IMR-90 (cell line): ENCODE results near the gene NBEAL1. TPM values are rescaled to one million over a fixed set of nuclear protein-coding genes. Genes with fewer than 3 reads are reported as not detected.

ENCODE experiments used
- ATAC-seq: fragments of 200-7000 bp; cut with Tn5 transposase; 2 replicates; pipeline ENCODE4 v1.9.1; 2020; ENCODE audit warnings: low read depth, mild to moderate bottlenecking, moderate library complexity
- BruUV-seq: library from RNA; stranded (reverse); fragments of 400-500 nt; replicated peaks from 2 replicates; lab custom pipeline; 2021; lab: Mats Ljungman, UMichigan
- CTCF ChIA-PET: fragments of 300-600 bp; formaldehyde crosslinking; extraction: SDS; loops from one replicate; lab custom pipeline; 2021; ENCODE audit warnings: antibody characterized with exemption; lab: Yijun Ruan, JAX
- POLR2A ChIA-PET: fragments of 300-600 bp; sonication (Branson Sonifier 250); formaldehyde crosslinking; loops from one replicate; lab custom pipeline; 2022; ENCODE audit warnings: antibody characterized with exemption; ENCODE audit not compliant: unreplicated experiment; lab: Charles Lee
- DNase-seq: peaks from one replicate; pipeline ENCODE4 v3.0.0; 2013
- H2AFZ ChIP-seq: replicated peaks from 2 replicates; pipeline ENCODE3; 2013; ENCODE audit warnings: low read length, mild to moderate bottlenecking; ENCODE audit not compliant: poor library complexity
- H2AK5ac ChIP-seq: 2 replicates; pipeline ENCODE4 v1.6.1; 2013; ENCODE audit warnings: low read depth, low read length, inconsistent platforms
- H2AK9ac ChIP-seq: replicated peaks from 2 replicates; pipeline ENCODE3; 2013; ENCODE audit warnings: mild to moderate bottlenecking, low read depth, low read length, moderate library complexity; ENCODE audit not compliant: poor library complexity
- H2BK120ac ChIP-seq: 2 replicates; pipeline ENCODE4 v1.6.1; 2013; ENCODE audit warnings: low read depth, low read length, inconsistent platforms
- H2BK15ac ChIP-seq: 3 replicates; pipeline ENCODE4 v1.6.1; 2013; ENCODE audit warnings: low read depth, low read length, inconsistent platforms
- H2BK20ac ChIP-seq: 2 replicates; pipeline ENCODE4 v1.6.1; 2013; ENCODE audit warnings: low read depth, mild to moderate bottlenecking, inconsistent platforms, low read length, moderate library complexity
- H2BK5ac ChIP-seq: 2 replicates; pipeline ENCODE4 v1.6.1; 2013; ENCODE audit warnings: mild to moderate bottlenecking, low read depth, low read length, inconsistent platforms; ENCODE audit not compliant: poor library complexity, severe bottlenecking
- H3K14ac ChIP-seq: replicated peaks from 2 replicates; pipeline ENCODE4 v1.6.1; 2013; ENCODE audit warnings: low read depth, low read length, inconsistent platforms
- H3K18ac ChIP-seq: 2 replicates; pipeline ENCODE4 v1.6.1; 2013; ENCODE audit warnings: low read depth, low read length, control low read depth
- H3K23ac ChIP-seq: 2 replicates; pipeline ENCODE4 v1.6.1; 2013; ENCODE audit warnings: low read depth, low read length, inconsistent platforms
- H3K27ac ChIP-seq: 2 replicates; pipeline ENCODE4 v1.5.1; 2013; ENCODE audit warnings: mild to moderate bottlenecking, control low read depth, low read length; ENCODE audit not compliant: insufficient read depth
- H3K27me3 ChIP-seq: 2 replicates; pipeline ENCODE4 v1.6.1; 2013; ENCODE audit warnings: low read length; ENCODE audit not compliant: control insufficient read depth, insufficient read depth
- H3K36me3 ChIP-seq: 2 replicates; pipeline ENCODE4 v1.6.1; 2013; ENCODE audit warnings: low read length, mixed read lengths; ENCODE audit not compliant: control insufficient read depth, insufficient read depth
- H3K4ac ChIP-seq: 2 replicates; pipeline ENCODE4 v1.6.1; 2013; ENCODE audit warnings: low read depth, low read length, inconsistent platforms
- H3K4me1 ChIP-seq: 2 replicates; pipeline ENCODE4 v1.6.1; 2013; ENCODE audit warnings: low read length, mixed read lengths; ENCODE audit not compliant: control insufficient read depth, insufficient read depth
- H3K4me2 ChIP-seq: 2 replicates; pipeline ENCODE4 v1.6.1; 2013; ENCODE audit warnings: low read depth, mild to moderate bottlenecking, control low read depth, low read length, moderate library complexity
- H3K4me3 ChIP-seq: 2 replicates; pipeline ENCODE4 v1.5.1; 2013; ENCODE audit warnings: low read depth, mild to moderate bottlenecking, control low read depth, low read length, moderate library complexity; ENCODE audit not compliant: insufficient read depth
- H3K56ac ChIP-seq: 2 replicates; pipeline ENCODE4 v1.6.1; 2013; ENCODE audit warnings: low read length, inconsistent platforms; ENCODE audit not compliant: insufficient read depth; ENCODE audit errors: extremely low read depth
- H3K79me1 ChIP-seq, 2 experiments: 2 replicates each; pipeline ENCODE4 v1.6.1; 2013; ENCODE audit warnings: low read length in 2 of 2, inconsistent platforms in 1 of 2, low read depth in 1 of 2
- H3K9ac ChIP-seq: 2 replicates; pipeline ENCODE4 v1.6.1; 2013; ENCODE audit warnings: low read depth, low read length, control low read depth
- H3K9me1 ChIP-seq: 2 replicates; pipeline ENCODE4 v1.6.1; 2013; ENCODE audit warnings: low read length, inconsistent platforms; ENCODE audit not compliant: insufficient read depth
- H3K9me3 ChIP-seq: 2 replicates; pipeline ENCODE4 v1.6.1; 2013; ENCODE audit warnings: low read length; ENCODE audit not compliant: control insufficient read depth, insufficient read depth
- H4K20me1 ChIP-seq: 2 replicates; pipeline ENCODE4 v1.6.1; 2013; ENCODE audit warnings: low read length, inconsistent platforms; ENCODE audit not compliant: insufficient read depth
- H4K5ac ChIP-seq: 2 replicates; pipeline ENCODE4 v1.6.1; 2013; ENCODE audit warnings: mild to moderate bottlenecking, low read depth, low read length, control low read depth
- H4K8ac ChIP-seq, 2 experiments: 2 replicates each; pipeline ENCODE4 v1.6.1; 2013; ENCODE audit warnings: low read depth in 2 of 2, low read length in 2 of 2, control low read depth in 1 of 2, inconsistent platforms in 1 of 2
- H4K91ac ChIP-seq: 2 replicates; pipeline ENCODE4 v1.6.1; 2013; ENCODE audit warnings: low read depth, low read length, inconsistent platforms; ENCODE audit not compliant: insufficient read depth
- BHLHE40 ChIP-seq: fragments of 150-350 bp; IDR thresholded peaks from 2 replicates; pipeline ENCODE4 v1.6.1; 2016; ENCODE audit warnings: mild to moderate bottlenecking, low read depth, low read length
- FOS ChIP-seq: fragments of 150-350 bp; IDR thresholded peaks from 2 replicates; pipeline ENCODE4 v1.6.1; 2016; ENCODE audit warnings: low read depth, low read length
- RFX5 ChIP-seq: IDR thresholded peaks from 2 replicates; pipeline ENCODE4 v1.8.0; 2012; ENCODE audit warnings: low read depth, mild to moderate bottlenecking, low read length, moderate library complexity
- WGBS, 2 experiments: methylation state at CpG; one replicate each; pipeline versions ENCODE4 v1.1.5 to v1.1.7; 2013; ENCODE audit warnings: missing lambda C conversion rate in 2 of 2; ENCODE audit not compliant: insufficient read length in 1 of 2; ENCODE audit errors: extremely low coverage in 2 of 2; 5-methylcytosine and 5-hydroxymethylcytosine counted together
- dilution Hi-C: fragments of 300-500 bp; cut with HindIII; formaldehyde crosslinking; loops from one replicate; pipeline ENCODE4 v1.14.3; 2018; ENCODE audit warnings: low sequenced_read_pairs; ENCODE audit not compliant: unreplicated experiment
- in situ Hi-C: fragments of 300-500 bp; cut with MboI; formaldehyde crosslinking; loops from 3 replicates; pipeline ENCODE4 v1.14.3; 2019; ENCODE audit warnings: low sequenced_read_pairs, inconsistent platforms, mixed read lengths
- intact Hi-C: fragments of 100-400 bp; cut with micrococcal nuclease; formaldehyde crosslinking; loops from 2 replicates; pipeline ENCODE4 v1.10.0; 2022
- polyA plus RNA-seq, 3 experiments: library from polyadenylated mRNA; depleted of rRNA; stranded (reverse); fragments of >200 nt; gene quantifications; 2 replicates each; pipeline ENCODE4 v1.2.3, GENCODE V29; 2012; ENCODE audit warnings: low replicate concordance in 1 of 3
- total RNA-seq: library from RNA; depleted of rRNA; stranded (reverse); fragments of >200 nt; gene quantifications from 2 replicates; pipeline ENCODE4 v1.2.3, GENCODE V29; 2012

The NBEAL1 gene
- total and polyA plus RNA-seq, 2 of the 4 experiments (the other 2 are of a cell fraction), result 6.4 to 38.0 TPM

DNA sequence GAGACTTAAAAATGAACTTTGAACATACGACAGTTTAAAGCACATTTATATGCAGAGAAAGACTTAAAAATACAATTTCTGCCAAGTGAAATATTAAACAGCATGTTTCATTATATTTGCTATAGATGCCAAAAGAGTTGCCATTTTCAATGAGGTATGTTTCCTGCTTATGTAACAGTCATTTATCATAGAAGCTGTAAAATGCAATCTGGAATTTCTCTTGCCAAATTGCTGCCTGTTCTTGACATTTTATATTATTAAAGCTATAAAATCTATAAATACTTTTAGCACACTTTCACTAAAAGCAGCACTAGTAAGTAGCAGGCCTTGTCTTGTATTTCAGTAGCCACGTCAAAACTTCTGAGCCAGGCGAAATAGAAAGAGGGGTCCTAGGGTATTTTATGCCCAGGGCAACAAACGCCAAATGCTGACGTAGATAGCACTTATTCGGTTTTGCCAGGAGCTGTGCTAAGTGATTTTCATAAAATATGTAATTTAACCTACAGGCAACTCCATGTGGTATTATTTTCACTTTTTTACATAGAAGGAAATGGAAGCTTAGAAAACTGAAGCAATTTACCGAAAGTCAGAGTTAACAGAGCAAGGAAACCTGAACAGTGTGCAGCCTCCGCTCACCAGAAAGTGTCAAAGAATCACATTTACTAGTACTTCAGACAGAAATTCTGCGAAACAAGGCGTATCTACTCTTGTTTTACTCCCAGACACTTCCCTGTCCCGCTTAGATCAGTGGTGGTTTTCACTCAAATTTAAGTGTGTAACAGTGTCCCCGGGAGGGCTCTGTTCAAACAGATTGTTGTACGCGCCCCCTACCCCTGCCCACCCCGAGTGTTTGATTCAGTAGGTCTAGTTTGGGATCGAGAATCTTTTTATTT lies 222.9 kb downstream of the NBEAL1 start:
- BruUV-seq, result no TSS peak
- Histone ChIP-seq H3K56ac (no peak overlapping the region), H4K20me1 (no peaks in the 10 kb centered on the region), H3K9me3 (no peaks in the 10 kb centered on the region), H3K27me3 (no peaks in the 10 kb centered on the region), H3K27ac (no peak overlapping the region), H2BK20ac (no peak overlapping the region), H3K4me1 (peaks cover 3% of the 10 kb centered on the region; the same call in 1 of the 2 replicates), H3K14ac (no peak overlapping the region), H3K9me1 (0 out of 2 replicates have a peak, but pooled peaks cover 3% of the 10 kb centered on the region), H2BK120ac (no peak overlapping the region), H3K4me3 (no peak overlapping the region), H3K79me1 (peaks cover 23 to 41% of the 10 kb centered on the region in 2 experiments), H3K18ac (no peak overlapping the region), H3K9ac (no peak overlapping the region), H2AK9ac (peak overlapping the region; percentile 62), H3K4ac (no peak overlapping the region), H2BK15ac (no peak overlapping the region), H3K36me3 (no peaks in the 10 kb centered on the region), H3K23ac (0 out of 2 replicates have a peak overlapping the region, but pooled peaks have one; percentile 27), H3K4me2 (no peak overlapping the region), H2AK5ac (peak overlapping the region; percentile 51; the same call in 1 of the 2 replicates), H4K8ac (peak overlapping the region; percentile 74 to 98; a peak in 2 of 4 replicates), H4K91ac (no peak overlapping the region), H4K5ac (no peak overlapping the region), H2BK5ac (no peak overlapping the region), H2AFZ (peak overlapping the region; percentile 95)
- in situ Hi-C loops, result loop anchor here (25.0 kb wide), 1 partner anchor 575 kb away; no protein-coding TSS in a partner anchor
- ChIA-PET POLR2A (no interaction called here), CTCF (interaction anchor here (1.0 to 1.3 kb wide), 3 partner anchors 11 to 216 kb away, joined by 3 to 4 read pairs (median 3); no protein-coding TSS in a partner anchor)
- ATAC-seq, result no peak
- dilution Hi-C loops, result no loop called here
- TF ChIP-seq FOS, result no peak
- no peak for TF ChIP-seq BHLHE40
- TF ChIP-seq RFX5, result no peak
- intact Hi-C loops, result loop anchor here (5.0 to 10.0 kb wide), 2 partner anchors 215 to 417 kb away; no protein-coding TSS in a partner anchor
- no peak for DNase-seq
- 100% methylated on average over 2 of the region's 16 CpGs; no CpG with 5 or more reads in 1 of the 2 experiments for WGBS, 2 experiments
